AG04449 (cell line): ENCODE results near the gene SMYD3.

Experiments used
- CTCF ChIA-PET: fragments of 350-600 bp; formaldehyde crosslinking; extraction: SDS; loops from one replicate; lab custom pipeline; 2021; ENCODE audit warnings: antibody characterized with exemption; lab: Yijun Ruan, JAX
- POLR2A ChIA-PET: fragments of 400-600, 350-600 bp; formaldehyde crosslinking; extraction: SDS; loops from one replicate; lab custom pipeline; 2020; ENCODE audit warnings: antibody characterized with exemption, inconsistent platforms; lab: Yijun Ruan, JAX
- DNase-seq: peaks from one replicate; pipeline ENCODE4 v3.0.0-alpha.2; 2010; ENCODE audit warnings: low read depth, low spot score
- H3K4me3 ChIP-seq: 2 replicates; pipeline ENCODE4 v1.5.1; 2011; ENCODE audit warnings: low read depth, mild to moderate bottlenecking, control low read depth, low read length
- TF ChIP-seq, protein P1 (sequence below): IDR thresholded peaks from one replicate; pipeline ENCODE4 v1.5.1; 2011; ENCODE audit warnings: mild to moderate bottlenecking, moderate library complexity, low read length, control low read depth, inconsistent platforms; ENCODE audit not compliant: insufficient read depth; ENCODE audit errors: missing control alignments

The SMYD3 gene

DNA sequence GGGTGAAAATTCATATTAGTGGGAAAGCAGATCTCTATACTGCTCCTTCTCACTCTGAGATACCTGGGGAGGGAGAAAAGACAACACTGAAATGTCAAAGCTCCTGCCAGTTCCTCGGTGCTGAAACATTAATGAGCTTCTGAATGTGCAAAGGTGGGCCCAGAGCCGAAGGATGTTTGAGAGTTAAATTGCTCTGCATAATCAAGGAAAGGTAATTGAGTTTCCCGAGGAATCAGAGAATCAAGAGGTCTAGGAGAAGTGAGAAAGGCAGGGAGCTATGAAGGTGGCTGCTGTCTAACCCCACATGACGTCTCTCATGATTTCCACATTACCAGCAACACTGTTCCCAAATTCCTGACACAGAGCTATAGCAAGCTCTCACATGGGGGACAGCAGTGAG, 346.7 kb downstream of the SMYD3 start:
- ChIA-PET POLR2A (no interaction called here), CTCF (interaction anchor here (1.0 to 1.5 kb wide), 2 partner anchors 8 to 15 kb away, joined by 3 to 4 read pairs; no protein-coding TSS in a partner anchor)
- no peak for DNase-seq
- TF ChIP-seq, protein P1, sequence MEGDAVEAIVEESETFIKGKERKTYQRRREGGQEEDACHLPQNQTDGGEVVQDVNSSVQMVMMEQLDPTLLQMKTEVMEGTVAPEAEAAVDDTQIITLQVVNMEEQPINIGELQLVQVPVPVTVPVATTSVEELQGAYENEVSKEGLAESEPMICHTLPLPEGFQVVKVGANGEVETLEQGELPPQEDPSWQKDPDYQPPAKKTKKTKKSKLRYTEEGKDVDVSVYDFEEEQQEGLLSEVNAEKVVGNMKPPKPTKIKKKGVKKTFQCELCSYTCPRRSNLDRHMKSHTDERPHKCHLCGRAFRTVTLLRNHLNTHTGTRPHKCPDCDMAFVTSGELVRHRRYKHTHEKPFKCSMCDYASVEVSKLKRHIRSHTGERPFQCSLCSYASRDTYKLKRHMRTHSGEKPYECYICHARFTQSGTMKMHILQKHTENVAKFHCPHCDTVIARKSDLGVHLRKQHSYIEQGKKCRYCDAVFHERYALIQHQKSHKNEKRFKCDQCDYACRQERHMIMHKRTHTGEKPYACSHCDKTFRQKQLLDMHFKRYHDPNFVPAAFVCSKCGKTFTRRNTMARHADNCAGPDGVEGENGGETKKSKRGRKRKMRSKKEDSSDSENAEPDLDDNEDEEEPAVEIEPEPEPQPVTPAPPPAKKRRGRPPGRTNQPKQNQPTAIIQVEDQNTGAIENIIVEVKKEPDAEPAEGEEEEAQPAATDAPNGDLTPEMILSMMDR, result no peak
- H3K4me3 ChIP-seq, result no peak overlapping the region

DNA sequence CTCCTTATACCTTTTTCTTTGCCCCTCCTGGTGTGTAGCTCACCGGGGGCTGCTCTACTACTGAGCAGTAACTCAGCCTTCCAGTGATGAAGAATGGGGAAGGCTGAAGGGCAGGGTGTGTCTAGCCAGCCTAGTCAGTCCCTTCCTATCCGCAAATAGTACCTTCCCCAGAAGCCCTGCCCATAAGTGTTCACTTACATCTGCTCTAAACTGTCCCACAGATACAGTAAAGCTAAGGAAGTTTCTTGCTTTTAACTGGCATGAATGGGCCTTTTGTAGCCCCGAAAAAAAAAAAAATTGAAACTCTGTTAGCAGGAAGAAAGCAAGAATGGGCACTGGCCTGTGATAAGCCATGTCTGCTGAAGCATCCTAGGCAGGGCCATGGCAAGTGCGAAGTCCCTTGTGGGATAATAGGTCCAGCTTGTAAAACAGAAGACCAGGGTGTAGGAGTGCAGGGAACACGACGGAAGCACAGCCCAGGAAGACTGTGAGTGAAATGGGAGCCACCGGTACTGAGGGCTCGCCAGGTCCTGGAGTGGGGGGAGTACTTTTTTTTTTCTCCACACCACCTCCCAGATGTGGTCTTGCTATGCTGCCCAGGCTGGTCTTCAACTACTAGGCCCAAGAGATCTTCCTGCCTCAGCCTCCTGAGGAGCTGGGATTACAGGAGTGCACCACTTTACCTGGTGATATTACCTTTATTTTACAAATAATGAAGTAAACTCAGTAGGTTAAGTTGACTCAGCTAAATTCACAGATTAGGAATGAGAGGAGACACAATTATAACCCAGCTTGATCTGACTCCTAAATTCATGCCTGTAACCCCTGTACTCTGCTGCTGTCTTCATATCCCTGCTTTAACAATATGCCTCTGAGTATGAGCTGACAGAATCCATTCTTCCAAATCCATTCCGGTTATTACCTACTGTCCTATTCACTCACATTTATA, 347.5 kb downstream of the SMYD3 start:
- POLR2A ChIA-PET, result no interaction called here
- CTCF ChIA-PET, result interaction anchor here (0.8 to 1.5 kb wide), 4 partner anchors 8 to 19 kb away, joined by 3 to 4 read pairs (median 4); no protein-coding TSS in a partner anchor

DNA sequence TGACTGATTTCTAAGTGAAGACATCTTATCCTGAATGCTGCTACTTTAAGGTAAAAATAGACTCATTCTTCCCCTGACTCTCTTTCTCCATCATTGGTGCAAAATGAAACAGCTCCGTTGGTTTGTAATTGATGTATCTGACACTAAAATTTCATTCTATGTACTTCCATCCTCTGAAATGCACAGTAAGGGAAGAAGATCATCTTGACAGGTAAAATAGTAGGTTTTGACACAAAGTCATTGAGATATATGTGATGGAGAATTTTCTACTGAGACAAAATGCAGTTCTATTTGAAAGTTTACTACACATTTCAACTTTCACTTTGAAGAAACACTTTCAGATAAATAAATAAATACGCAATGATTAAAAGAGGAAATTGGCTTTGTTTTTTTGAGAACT, 348.9 kb downstream of the SMYD3 start:
- POLR2A ChIA-PET, result no interaction called here
- H3K4me3 ChIP-seq, result no peak overlapping the region
- CTCF ChIA-PET, result interaction anchor here (1.4 kb wide), 1 partner anchor 17 kb away, joined by 4 read pairs; no protein-coding TSS in a partner anchor
- no peak for DNase-seq
- TF ChIP-seq, protein P1, result no peak

More for the DNA sequence above, 347.5 kb downstream of the SMYD3 start:
- no peak overlapping the region for H3K4me3 ChIP-seq
- no peak for DNase-seq
- TF ChIP-seq, protein P1, result no peak

- TF ChIP-seq, protein P1, result no peak
- ChIA-PET CTCF (no interaction called here), POLR2A (no interaction called here)
- H3K4me3 ChIP-seq, result no peak overlapping the region
- DNase-seq, result no peak
These were observed 349.6 kb downstream of the SMYD3 start for GRCh38 chr1:246157516-246157915.

DNA sequence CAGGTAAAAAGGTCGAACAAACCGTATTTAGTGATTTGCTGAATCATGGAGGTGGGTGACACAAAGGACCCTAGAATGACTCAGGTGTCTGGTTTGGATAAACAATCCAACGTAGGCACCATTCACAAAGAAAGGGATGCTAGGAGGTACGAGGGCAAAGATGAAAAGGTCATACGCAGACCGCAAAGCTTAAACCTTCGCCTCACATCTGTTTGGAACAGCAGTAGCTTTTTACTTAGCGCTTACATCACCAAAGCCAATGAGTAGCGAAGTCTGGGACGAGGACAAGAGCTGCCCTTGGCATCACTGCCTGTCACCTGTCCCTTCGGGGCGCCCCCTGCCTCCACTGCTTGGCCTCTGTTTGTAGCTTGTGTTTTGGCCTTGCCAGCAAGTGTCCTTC, 350.2 kb downstream of the SMYD3 start:
- DNase-seq, result no peak
- H3K4me3 ChIP-seq, result no peak overlapping the region
- TF ChIP-seq, protein P1, result no peak
- CTCF ChIA-PET, result no interaction called here
- POLR2A ChIA-PET, result no interaction called here

- POLR2A ChIA-PET, result no interaction called here
- CTCF ChIA-PET, result interaction anchor here (2.1 kb wide), 1 partner anchor 7 kb away, joined by 5 read pairs; no protein-coding TSS in a partner anchor
- DNase-seq, result no peak
- H3K4me3 ChIP-seq, result no peak overlapping the region
- TF ChIP-seq, protein P1, result no peak
These were observed 351.2 kb downstream of the SMYD3 start for GRCh38 chr1:246155923-246156322.
